T follicular helper cell (primary cell): Measurements from ENCODE around the gene PYGB.
"Not testable (repeated sequence)": the region's sequence is repeated elsewhere in the genome, so short reads cannot be mapped to it uniquely, and the experiment has no call there.

Source experiments
- DNase-seq: peaks from one replicate; pipeline ENCODE4 v3.0.0-alpha.2; 2020; ENCODE audit warnings: low read depth

Gene PYGB

GRCh38 chr20:25249198-25249931 is 1.5 kb downstream of the PYGB start:
- no peak for DNase-seq

GRCh38 chr20:25250508-25250907 is 2.6 kb downstream of the PYGB start:
- DNase-seq: no peak

GRCh38 chr20:25251019-25251418 is 3.1 kb downstream of the PYGB start:
- DNase-seq: no peak

- DNase-seq: no peak
Measured at GRCh38 chr20:25251558-25251957, 3.7 kb downstream of the PYGB start.

- DNase-seq: no peak
Measured at GRCh38 chr20:25252230-25252651, 4.4 kb downstream of the PYGB start.

GRCh38 chr20:25252686-25253421 is 5.0 kb downstream of the PYGB start:
- DNase-seq: no peak

- no peak for DNase-seq
Measured at GRCh38 chr20:25253606-25254275, 5.9 kb downstream of the PYGB start.

GRCh38 chr20:25254571-25254970 is 6.7 kb downstream of the PYGB start:
- no peak for DNase-seq

- no peak for DNase-seq
Measured at GRCh38 chr20:25254986-25255680, 7.2 kb downstream of the PYGB start.

GRCh38 chr20:25256226-25256859 is 8.5 kb downstream of the PYGB start:
- DNase-seq: no peak

- no peak for DNase-seq
Measured at GRCh38 chr20:25257130-25257529, 9.2 kb downstream of the PYGB start.

- DNase-seq: no peak
Measured at GRCh38 chr20:25257756-25258475, 10.0 kb downstream of the PYGB start.

GRCh38 chr20:25258476-25258805 is 10.6 kb downstream of the PYGB start:
- no peak for DNase-seq

GRCh38 chr20:25258828-25259227 is 10.9 kb downstream of the PYGB start:
- DNase-seq: no peak

GRCh38 chr20:25259358-25259757 is 11.5 kb downstream of the PYGB start:
- DNase-seq: no peak

GRCh38 chr20:25259788-25260254 is 11.9 kb downstream of the PYGB start:
- DNase-seq: no peak

GRCh38 chr20:25260770-25261437 is 13.0 kb downstream of the PYGB start:
- not testable (repeated sequence) for DNase-seq

- DNase-seq: no peak
Measured at GRCh38 chr20:25269057-25269832, 21.4 kb downstream of the PYGB start.

- no peak for DNase-seq
Measured at GRCh38 chr20:25269833-25270170, 21.9 kb downstream of the PYGB start.

- no peak for DNase-seq
Measured at GRCh38 chr20:25270829-25271251, 23.0 kb downstream of the PYGB start.
